ENCODE data around the gene FOXS1.
A peak's percentile ranks its signal among the peaks of the same experiment; 100 is the strongest.
"Not testable (repeated sequence)": the region's sequence is repeated elsewhere in the genome, so short reads cannot be mapped to it uniquely, and the experiment has no call there.

The FOXS1 gene

DNA sequence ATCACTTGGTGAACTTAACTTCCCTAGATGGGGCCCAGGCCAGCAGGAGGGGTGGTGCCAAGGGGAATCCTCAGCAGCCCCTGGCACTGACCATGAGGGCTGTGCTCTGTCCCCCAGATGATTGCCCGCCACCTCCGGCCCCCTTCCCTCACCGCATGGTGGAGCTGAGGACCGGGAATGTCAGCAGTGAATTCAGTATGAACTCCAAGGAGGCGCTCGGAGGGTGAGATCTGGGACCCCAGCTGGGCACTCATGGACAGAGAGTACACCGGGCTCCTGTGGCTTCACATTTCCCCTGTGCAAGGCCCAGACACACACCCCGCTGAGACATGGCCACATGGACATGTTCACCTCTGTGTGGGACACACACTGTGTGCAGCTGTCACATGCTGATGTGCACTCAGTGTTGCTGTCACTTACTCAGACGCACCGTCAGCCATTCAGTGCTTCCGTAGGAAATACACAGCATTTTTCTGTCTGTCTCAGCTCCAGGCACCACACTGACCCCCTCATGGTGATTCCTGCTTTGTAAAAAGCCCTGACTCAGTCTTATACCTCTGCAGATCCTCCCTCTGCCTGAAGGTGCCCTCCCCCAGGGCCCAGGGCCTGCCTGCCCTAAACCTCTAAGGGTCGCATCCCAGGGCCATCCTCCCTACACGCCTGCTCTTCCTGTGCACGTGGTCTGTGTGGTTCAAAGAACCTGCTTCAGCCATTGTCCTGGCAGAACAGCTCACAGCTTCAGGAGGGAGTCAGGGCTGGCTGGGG lies 21.9 kb downstream of the FOXS1 start:
- no peak for DNase-seq (ENCODE audit: low read depth in 2 of 2)

DNA sequence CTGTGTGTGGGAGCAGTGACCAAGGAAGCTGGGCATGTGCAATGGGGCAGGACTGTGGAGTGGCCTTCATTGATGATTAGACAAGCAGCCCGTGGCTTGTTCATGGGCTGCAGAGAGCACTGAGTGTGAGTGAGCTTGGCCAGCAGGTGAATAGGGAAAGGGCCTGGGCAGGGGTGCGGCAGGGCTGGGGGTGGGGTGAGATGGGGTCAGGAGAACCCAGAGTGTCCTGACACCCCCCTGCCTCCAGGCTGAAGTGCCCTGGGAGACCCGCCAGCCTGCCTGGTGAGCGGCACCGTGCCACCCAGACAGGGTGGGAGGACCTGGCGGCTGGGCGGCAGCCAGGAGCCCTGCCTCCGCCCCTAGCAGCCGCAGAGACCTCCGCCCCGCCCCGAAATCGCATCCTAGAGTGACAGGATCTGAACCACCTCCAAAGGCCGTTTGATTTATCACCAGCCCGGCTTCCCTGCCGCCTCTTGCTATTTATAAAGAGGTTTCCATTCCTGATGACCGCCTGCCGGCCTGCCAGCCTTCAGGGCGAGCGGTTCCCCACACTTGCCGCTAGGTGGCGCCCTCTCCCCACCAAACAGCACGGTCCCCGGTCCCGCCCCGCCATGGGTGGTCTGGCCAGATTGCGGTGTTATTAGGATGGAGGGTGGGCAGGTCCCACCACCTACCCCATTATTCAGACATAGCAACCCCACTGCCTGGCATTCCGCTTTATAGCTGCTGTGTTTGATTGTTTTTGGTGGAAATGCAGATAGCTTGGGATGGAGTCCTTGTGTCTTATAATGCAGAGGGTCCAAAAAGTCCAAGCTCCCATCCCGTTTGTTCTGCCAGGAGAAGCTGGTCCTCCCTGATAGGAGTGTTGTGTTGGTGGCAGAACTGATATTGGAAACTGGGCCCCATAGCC lies 22.7 kb downstream of the FOXS1 start:
- DNase-seq (ENCODE audit: low read depth in 2 of 2) = peak; percentile 46 to 57

DNA sequence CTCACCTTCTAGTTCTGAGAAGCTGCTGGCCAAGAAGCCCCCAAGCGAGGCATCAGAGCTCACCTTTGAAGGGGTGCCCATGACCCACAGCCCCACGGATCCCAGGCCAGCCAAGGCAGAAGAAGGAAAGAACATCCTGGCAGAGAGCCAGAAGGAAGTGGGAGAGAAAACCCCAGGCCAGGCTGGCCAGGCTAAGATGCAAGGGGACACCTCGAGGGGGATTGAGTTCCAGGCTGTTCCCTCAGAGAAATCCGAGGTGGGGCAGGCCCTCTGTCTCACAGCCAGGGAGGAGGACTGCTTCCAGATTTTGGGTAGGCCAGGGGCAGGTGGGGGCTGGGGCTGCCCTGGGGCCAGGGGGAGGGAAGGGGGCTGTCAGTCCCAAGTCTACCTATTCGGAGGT lies 24.0 kb downstream of the FOXS1 start:
- no peak for DNase-seq (ENCODE audit: low read depth in 2 of 2)

DNA sequence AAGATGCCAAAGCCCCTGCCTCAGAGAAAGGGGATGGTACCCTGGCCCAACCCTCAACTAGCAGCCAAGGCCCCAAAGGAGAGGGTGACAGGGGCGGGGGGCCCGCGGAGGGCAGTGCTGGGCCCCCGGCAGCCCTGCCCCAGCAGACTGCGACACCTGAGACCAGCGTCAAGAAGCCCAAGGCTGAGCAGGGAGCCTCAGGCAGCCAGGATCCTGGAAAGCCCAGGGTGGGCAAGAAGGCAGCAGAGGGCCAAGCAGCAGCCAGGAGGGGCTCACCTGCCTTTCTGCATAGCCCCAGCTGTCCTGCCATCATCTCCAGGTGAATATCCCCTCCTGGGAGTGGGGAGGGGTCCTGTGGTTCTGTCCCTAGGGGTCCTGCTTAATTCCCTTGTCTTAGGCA lies 25.2 kb downstream of the FOXS1 start:
- no peak for DNase-seq (ENCODE audit: low read depth in 2 of 2)

DNA sequence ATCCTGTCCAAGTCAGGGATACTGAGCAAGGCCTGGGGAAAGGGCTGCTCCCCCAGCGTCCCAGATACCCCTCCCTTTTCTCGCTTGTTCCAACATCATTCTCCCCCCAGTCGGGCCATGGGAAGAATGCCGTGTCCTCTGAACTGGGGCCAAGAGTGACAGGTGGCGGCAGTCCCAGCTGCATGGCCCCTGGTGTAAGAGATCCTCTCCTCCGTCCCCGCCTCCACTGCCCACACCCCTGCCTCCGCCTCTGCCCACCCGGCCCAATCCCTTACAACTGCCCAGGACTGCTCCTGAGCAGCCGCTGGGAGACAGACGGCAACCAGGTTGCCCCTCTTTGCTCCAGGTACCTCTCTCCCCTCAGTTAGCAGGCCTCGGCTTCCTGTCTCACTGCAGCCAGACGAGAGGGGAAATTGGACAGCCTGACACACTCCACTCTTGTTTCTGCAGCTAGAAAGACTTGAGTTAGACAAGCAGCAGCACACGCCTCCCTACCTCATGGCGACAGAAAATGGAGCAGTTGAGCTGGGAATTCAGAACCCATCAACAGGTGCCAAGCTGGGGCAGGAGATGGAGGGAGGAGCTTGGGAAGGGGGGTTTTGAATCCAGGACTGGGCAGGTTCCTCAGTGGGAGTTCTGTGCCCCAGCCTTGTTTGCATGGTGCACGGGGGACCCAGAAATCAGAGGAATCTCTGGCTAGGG lies 26.2 kb downstream of the FOXS1 start, which contains the start of gene MYLK2:
Gene MYLK2, plus strand, starts transcription at position 274 of the 702 bp plus-strand sequence. Its CDS starts 225 bp downstream, at position 499.
- no peak for DNase-seq (ENCODE audit: low read depth in 2 of 2)

DNA sequence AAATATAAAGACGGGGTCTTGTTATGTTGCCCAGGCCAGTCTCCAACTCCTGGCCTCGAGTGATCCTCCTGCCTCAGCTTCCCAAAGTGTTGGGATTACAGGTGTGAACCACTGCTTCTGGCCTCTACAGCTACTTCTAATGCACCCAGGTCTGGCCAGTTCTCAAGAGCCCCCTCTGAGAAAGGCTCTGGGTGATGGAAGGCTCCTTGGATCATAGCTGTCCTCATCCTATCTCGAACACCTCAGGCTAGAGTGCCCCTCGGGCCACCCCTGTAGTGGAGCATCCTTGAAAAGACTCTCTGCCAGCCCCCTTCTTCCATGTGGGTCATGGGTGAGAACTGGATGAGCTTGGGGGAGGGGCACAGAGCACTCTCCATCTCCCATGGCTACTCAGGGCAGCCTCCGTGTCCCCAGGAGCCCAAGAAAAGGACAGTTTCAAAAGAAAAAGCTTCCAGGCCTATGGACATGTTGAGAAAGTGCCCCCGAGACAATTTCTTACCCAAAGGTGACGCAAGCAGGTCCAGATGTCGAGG lies 27.0 kb downstream of the FOXS1 start:
- DNase-seq (ENCODE audit: low read depth in 2 of 2) = no peak

DNA sequence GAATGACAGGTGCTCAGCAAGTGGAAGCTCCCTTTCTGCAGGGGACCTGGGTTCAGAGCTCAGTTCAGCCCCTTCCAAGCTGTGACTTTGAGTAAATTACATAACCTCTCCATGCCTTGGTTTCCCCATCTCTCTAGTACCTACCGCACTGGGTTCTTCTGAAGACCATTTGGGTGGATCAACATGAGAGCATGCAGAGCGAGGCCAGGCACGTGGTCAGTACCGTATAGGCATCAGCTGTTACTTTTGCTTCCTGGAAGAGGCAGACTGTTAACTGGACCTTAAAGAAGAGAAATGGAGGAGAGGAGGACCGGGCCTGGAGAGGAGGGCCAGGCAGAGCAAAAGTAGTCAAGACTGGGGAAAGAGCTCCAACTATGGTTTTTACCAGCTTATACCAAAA lies 27.9 kb downstream of the FOXS1 start:
- no peak for DNase-seq (ENCODE audit: low read depth in 2 of 2)

DNA sequence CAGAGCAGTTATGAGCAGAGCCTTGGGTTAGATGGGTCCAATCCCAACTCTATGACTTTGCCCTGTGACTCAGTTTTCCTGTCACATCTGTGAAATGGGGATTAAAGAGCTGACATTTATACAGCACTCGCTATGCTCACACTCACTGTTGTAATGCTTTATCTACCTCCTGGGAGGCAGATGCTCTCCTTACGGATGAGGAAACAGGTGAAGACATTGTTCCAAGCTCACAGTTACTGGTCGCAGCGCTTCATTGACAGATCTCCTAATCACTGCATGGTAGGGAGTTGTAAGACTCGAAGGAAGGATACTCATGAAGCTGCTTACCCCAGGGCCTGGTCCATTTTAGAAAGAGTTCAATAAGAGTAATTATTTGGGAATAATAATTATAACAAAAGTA lies 29.2 kb downstream of the FOXS1 start:
- DNase-seq (ENCODE audit: low read depth in 2 of 2) = no peak

DNA sequence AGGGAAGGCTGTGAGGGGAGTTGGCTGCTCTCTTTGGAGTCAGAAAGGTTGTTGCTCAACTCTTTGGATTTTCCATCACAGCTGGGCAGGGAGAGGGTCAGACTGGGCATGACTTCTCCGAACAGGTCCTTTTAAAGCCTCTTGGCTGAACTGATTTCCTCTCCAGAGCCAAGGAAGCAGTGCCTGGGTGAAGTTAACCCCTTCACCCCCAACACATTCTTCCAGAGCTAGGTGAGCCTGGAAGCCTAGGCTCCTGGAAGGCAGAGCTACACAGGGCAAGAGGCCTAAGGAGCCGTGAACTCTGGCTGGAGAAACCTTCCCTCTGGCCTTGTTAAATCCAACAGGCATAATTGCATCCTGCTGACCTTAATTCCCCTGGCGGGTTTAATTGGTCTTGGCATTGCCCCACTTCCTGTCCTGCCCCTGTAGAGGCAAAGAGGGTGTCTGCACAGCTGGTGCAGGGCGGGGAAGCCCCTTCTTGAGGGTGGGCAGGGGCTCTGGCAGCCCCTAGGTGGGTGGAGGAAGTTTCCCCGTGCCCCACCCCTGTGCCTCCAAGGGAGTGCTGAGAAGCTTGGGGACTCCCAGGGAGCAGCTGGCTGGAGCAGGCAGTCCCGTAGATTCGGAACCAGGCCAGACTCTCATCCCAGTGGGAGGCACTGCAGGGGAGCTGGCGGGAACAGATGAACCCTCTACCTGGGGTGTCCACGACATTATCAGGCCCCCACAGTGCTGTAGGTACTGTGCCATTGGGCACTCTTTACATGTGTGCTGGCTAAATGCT lies 29.8 kb downstream of the FOXS1 start:
- DNase-seq (ENCODE audit: low read depth in 2 of 2) = no peak

DNA sequence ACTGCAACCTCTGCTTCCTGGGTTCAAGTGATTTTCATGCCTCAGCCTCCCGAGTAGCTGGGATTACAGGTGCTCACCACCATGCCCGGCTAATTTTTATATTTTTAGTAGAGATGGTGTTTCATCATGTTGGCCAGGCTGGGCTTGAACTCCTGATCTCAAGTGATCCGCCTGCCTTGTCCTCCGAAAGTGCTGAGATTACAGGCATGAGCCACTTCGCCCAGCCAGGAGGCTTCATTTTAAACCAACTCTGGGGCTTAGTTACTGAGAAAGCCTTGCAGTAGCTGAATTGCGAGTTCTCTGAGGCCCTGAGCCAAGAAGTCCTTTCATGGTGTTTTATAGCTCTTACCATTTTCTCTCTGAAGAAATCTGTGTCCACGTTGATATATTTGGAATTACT lies 31.3 kb downstream of the FOXS1 start:
- not testable (repeated sequence) for DNase-seq (ENCODE audit: low read depth in 2 of 2)

DNA sequence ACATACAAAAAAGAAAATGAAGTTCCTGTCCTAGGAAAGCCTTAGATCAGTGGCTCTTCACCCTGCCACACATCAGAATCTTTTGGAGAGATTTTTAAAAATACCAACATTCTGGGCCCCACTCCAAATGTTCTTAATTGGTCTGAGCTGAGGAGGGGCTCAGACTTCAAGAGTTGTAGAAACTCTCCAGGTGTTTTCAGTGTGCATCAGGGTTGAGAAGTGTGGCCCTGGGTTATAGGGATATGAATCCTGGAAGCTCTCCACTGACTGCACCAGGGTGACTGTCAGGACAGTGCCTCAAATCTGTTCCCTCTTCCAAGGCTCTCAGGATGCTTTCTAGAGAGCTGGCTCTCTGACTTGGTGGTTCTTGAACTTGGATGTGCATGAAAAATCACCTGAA lies 31.8 kb downstream of the FOXS1 start:
- no peak for DNase-seq (ENCODE audit: low read depth in 2 of 2)

DNA sequence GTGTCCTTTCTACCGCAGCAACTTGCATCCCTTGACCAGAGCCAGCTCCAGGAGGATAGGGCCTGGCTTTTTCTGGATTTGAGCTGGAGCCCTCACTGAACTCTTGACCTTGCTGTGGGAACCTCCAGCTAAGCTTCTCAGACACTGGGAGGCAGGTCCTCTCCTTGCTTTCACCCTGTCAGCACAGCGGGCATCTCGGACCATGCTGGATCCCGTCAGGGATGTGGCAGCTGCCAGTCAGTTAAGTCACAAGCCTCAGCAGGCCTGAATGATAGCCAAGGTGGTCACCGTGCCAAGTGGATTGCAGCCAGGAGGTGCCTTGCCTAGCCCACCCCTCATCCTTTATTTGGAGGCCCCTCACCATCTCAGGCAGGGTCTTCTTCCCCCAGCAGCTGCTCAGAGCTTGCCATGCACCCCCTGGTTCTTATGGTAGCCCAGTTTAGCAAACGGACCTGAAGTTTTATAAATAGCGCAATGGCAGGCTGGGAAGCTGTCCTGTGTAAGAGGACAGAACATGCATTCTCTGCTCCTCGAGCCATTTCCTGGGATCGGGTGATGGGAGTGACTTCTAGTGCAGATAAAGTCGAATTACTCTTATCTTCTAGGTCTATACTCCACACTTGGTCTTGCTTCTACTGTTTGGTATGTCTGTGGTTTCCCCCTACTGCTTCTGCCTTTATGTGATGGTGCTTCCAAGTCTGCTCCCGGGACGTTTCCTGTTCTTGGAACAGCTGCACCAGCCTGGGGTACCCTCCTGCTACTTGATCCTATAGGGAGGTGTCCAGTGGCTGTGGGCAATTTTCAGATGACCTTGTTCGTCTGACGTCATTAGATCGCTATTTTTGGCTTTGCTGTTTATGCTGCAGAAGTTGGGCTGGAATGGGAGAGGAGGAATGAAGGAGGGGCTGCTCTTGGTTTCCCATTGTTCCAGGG lies 33.3 kb downstream of the FOXS1 start:
- no peak for DNase-seq (ENCODE audit: low read depth in 2 of 2)

DNA sequence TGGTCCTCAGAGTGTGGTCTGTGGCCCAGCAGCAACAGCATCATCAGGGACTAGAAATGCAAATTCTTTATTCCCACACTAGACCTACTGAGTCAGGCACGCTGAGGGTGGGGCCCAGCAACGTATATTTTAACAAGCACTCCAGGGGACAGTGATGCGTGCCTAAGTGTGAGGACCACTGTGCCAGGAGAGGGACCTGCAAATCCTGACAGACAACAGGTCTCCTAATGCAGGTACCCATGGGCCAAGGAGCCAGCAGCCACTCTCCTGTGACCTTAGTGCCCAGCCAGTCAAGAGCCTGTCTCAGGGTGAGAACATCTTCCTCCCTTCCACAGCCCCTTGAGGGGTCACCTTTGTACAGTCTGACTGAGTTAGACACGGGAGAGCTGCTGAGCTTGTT lies 34.2 kb downstream of the FOXS1 start:
- DNase-seq (ENCODE audit: low read depth in 2 of 2) = no peak

DNA sequence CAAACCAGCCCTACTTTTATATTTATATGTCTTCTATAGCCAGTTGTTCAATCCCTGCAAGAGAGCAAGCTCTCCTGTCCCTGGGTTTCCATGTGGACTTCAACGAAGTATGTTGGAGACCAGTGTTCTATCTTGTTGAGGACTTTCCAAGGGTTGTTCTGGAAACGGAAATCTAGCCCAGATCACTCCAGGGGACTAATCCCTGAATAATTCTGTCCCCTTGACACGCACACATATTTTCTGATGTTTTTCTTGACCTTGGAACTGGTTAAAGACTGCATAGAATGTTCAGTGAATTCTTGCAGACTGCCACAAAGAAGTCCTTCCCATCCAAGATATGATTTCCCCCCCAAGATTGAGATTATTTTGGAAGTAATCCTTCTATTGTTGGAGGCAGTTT lies 35.7 kb downstream of the FOXS1 start:
- no peak for DNase-seq (ENCODE audit: low read depth in 2 of 2)

DNA sequence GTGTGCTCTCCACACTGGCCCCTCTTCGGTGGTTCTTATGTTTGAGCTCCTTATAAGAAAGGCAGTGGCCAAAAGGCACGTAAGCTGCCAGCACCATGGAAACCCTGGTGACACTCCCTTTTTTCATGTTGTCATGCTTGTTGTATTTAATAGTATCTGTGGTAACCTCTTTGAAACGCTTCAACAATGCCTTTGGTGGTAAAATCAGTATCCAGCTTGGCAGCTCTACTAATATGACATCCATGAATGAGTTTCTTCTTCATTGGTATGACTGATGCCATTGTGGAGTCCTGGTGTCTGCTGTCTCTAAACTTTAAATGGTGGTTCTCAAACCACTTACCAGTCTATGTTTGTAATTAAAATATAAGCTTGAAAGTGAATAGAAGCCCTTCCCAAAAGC lies 36.9 kb downstream of the FOXS1 start:
- no peak for DNase-seq (ENCODE audit: low read depth in 2 of 2)

DNA sequence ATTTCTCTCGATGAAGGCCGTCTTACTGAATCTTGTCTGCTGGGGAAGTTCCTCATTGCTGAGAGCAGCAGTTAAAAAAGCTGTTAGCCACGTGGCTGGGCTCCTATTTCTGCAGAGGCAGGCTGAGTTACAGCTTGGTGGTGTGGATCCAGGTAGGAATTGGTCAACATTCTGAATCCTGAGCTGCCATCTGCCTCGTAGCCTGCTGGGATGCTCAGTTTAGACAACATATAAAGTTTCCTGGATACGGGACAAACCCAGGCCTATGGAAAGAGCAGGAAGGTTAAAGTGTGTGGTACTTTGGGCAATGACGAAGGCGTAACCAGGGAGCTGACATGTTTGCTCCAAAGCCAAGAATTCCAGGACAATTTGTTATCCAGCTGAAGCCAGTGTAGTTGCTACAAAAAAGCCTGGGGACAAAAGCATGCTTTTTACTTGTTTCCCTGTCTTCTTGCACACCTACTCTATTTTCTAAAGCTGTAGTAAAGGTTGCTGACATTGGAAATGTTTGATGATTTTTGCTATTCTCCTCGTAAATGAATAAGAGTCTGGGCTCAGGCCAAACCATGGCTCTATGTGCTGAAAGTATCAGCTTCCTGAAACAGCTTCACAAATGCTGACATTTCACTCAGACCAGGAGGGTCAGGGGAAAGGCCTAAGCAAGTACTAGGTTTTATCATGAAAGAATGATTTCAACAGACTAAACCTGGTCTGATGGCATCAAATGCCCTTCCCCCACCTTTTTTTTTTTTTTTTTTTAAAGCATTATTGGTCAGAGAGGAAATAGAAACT lies 38.6 kb downstream of the FOXS1 start:
- DNase-seq (ENCODE audit: low read depth in 2 of 2) = no peak

DNA sequence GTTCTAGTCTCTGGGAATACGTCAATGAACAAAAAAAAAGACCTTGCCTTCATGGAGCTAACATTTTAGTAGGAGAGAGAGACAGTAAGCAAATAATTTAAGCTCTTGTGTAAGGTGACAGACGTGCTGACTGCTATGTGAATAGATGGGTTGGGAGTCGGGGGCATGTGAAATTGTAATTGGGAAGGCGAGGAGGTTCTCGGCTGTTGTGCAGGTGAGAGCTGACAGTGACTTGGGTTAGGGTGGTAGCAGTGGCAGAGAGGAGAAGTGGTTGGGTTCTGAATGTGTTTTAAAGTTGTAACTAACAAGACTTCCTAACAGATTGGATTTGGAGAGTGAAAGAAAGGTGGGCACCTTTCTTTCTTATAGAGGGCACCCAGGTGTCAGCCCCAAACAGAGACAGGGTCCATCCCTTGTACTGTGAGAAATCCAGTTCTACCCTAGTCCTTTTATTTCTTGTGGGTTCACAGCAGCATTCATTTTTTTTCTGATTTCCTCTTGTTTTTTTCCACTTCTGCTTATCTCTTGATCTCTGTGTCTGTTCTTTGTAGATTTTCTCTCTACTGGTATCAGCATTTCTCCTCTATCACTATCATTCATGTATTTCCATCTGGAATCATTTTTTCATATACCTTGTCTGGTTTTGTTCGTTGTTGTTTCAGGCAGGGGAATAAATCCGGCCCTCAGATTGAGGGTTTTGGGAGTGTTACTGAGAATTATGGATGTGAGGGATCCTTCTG lies 41.7 kb downstream of the FOXS1 start:
- DNase-seq (ENCODE audit: low read depth in 2 of 2) = no peak

DNA sequence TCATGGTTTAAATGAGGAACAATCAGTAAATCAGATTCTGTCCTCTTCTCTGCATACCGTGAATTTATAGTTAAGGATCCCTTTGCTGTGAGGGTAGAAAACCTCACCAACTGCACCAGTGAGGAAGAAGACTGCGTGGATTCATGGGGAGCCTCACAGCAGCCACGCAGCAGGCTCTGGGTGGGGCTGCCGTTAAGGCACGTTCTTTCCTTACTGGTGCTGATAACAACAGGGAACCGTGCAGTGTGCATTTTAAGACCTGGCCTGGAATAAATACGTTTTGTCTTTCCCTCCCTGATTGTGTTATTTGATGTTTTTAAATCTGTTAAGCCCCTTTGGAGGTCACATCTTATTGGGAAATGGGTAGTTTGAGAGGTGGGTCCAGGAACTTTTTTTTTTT lies 43.9 kb downstream of the FOXS1 start:
- no peak for DNase-seq (ENCODE audit: low read depth in 2 of 2)

DNA sequence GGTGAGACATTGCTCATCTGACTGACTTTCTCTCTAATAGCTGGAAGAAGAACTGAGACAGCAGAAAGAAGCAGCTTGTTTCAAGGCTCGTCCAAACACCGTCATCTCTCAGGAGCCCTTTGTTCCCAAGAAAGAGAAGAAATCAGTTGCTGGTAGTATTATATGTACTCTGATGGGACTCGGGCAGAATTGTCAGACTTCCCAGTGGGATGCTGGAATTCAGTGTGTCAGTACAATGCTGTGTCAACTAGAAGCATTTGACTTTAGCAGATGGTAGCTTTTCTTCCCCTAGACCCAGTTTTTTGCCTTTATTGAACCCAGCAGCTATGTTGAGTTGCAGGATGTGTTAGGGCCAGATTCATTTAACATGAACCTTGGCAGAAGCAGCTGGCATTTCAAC lies 48.0 kb downstream of the FOXS1 start:
- no peak for DNase-seq (ENCODE audit: low read depth in 2 of 2)
